HG02571 (cell line): Measurements from ENCODE around the gene KCNA1.

ENCODE experiments used
- ATAC-seq: cut with Tn5 transposase; IDR thresholded peaks from one replicate; pipeline ENCODE4 v1.9.1; 2021; ENCODE audit warnings: mild to moderate bottlenecking, moderate library complexity; ENCODE audit not compliant: unreplicated experiment

The KCNA1 gene

DNA sequence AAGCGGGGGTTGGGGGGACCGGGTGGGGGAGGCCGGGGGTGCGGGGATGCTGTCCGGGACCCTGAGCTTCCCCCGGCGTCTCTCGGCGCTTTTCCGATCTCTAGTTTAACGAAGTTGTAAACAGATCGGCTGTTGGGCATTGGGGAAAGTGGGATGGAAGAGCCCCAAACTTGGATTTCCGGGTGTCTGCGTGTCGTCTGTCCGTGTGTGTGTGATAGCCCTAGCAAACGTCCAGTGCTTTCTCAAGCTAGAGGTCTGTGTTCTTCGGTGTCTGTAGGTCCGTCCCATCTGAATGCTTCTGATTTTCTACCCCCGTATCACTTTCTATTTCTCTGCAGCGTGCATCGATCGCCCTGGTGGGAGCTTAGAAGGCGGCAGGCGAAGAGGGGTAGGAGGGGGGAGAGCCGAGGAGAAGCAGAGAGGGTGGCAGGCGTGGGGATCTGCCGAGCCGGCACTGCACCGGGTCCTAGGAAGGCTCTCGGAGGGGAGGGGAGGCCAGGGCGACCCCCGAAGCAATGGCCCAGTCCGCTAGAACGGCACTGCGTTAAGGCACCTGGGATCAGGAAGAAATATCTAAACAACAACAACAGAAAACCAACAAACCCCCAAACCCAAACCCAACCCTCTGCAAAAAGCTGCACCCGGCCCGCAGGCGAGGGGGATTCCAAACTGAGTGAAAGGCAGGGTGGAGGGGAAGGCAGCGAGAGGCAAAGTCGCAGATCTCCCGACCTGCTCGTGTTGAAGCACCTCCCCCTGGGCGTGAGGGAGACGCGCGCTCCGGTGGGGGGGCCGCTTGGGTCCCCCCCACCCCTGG lies 1.0 kb downstream of the KCNA1 start:
- no peak for ATAC-seq

DNA sequence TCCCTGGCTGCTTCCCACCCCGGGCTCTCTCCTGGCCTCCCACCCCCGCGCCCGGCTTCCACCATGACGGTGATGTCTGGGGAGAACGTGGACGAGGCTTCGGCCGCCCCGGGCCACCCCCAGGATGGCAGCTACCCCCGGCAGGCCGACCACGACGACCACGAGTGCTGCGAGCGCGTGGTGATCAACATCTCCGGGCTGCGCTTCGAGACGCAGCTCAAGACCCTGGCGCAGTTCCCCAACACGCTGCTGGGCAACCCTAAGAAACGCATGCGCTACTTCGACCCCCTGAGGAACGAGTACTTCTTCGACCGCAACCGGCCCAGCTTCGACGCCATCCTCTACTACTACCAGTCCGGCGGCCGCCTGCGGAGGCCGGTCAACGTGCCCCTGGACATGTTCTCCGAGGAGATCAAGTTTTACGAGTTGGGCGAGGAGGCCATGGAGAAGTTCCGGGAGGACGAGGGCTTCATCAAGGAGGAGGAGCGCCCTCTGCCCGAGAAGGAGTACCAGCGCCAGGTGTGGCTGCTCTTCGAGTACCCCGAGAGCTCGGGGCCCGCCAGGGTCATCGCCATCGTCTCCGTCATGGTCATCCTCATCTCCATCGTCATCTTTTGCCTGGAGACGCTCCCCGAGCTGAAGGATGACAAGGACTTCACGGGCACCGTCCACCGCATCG lies 1.8 kb downstream of the KCNA1 start:
- ATAC-seq = no peak

- no peak for ATAC-seq
These were observed 5.0 kb downstream of the KCNA1 start for GRCh38 chr12:4914720-4915119.

- ATAC-seq = no peak
These were observed 6.0 kb downstream of the KCNA1 start for GRCh38 chr12:4915752-4916151.

- no peak for ATAC-seq
These were observed 9.4 kb downstream of the KCNA1 start for GRCh38 chr12:4918950-4919660.

- no peak for ATAC-seq
These were observed 22.9 kb downstream of the KCNA1 start for GRCh38 chr12:4932576-4932975.

DNA sequence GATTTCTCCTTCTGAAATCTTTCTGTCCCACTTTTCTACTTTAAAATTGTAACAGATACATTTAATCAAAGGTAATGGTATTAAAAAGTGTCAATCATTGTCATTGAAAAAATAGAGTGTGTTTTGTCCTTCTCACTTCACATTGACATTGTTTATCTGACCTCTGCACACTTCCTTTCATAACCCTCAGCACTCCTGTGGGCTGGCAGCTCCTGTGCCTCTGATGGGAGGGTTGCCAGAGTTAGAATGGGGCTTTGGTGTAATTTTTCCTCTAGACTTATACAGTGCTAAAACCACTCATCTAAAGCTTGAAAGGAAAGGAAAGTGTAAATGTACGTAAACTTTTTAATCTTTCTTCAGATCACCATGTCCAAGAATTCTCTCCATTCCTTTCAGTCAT lies 23.7 kb downstream of the KCNA1 start:
- no peak for ATAC-seq

DNA sequence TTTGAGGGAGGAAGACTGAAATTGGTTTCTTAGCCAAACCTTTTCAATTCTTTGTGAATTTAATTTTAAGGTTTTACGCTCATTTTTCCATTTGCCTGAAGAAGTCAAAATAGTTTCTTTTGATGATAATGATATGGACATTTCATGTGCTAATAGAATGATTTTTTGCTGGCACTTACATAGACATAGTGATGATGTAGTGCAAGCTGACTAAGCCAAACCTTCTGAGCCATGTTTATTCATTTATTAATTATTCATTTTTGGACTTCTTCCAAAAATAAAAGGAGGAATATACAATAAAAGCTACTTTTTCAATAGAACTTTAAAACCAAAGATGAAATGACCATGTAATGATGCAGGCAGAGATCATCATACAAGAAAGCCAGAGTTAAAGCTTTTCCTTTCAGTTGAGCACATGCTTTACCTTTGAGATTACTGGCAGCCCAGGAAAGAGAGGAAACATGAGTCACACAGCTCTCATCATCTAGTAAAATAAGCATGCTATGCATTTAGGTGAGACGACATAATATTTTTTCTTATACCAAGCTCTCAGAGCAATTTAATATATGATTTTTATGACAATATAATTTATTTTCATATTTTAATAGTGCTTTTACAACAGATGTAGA lies 24.8 kb downstream of the KCNA1 start:
- ATAC-seq = no peak

DNA sequence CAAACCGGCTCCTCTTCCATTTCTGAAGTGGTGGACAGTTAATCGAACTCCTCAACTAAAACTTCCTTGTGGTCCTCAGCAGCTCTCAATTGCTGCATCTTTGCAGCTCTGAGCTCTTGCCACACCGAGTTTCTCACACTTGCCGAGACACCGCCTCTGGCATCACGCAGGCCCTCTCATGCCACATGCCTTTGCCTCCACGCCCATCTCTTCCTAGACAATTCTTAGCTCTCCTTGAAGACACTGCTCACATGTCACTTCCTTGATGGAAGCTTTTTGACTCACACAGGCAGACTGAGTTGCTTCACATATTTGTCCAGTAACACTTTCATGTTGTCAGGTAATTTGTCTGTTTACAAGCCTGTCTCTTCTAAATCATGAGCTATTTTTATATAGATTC lies 29.2 kb downstream of the KCNA1 start:
- ATAC-seq = no peak

DNA sequence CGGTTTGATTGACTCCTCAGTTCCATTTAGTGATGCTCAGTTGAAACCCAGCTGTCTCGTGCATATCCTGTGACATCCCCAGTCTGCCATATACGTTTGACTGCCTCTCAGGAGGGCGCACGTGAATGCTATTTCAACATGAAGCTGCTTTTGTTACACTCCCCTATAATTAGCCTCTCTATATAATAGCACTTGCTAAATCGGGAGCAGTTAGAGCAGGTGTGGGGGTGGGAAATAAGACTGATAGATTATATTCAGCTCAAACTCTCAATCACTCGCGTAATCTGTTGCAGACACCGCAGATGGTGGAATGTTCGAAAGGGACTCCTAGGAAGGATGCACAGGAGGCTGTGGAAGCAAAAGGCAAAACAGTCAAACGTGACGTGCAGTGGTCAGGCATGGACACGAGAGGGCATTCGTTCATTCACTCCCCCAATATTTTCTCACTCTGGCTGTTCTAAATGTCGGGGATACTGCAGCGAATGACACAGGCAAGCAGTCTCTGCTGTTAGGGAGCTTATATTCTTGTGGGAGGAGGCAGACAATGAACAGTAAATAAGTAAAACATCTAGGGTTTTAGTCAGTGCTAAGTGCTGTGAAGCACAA lies 29.8 kb downstream of the KCNA1 start:
- no peak for ATAC-seq

- ATAC-seq = no peak
These were observed 33.6 kb downstream of the KCNA1 start for GRCh38 chr12:4943067-4943937.

- ATAC-seq = no peak
These were observed 34.2 kb downstream of the KCNA1 start for GRCh38 chr12:4943938-4944284.

GRCh38 chr12:4947253-4947652 lies 37.5 kb downstream of the KCNA1 start:
- no peak for ATAC-seq

GRCh38 chr12:4951083-4951482 lies 41.4 kb downstream of the KCNA1 start:
- no peak for ATAC-seq

DNA sequence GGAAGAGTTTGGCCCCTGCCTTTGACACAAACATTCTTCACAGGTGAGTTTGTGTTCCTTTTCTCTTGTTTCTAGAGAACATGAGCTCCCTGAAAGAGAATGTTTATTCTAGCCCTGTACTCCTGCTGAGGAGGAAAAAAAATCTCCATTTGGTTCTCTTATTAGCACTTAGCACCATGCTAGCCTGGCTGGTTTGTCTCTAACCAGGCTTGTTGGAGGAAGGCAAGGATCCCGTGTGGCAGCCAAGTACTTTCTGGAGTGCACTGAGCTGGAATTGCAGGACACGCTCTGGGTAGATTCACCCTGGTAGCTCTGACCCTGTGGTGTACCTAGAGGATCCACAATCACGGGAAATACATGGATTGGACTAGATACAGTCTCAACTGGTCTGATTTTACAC lies 41.9 kb downstream of the KCNA1 start:
- ATAC-seq = no peak

DNA sequence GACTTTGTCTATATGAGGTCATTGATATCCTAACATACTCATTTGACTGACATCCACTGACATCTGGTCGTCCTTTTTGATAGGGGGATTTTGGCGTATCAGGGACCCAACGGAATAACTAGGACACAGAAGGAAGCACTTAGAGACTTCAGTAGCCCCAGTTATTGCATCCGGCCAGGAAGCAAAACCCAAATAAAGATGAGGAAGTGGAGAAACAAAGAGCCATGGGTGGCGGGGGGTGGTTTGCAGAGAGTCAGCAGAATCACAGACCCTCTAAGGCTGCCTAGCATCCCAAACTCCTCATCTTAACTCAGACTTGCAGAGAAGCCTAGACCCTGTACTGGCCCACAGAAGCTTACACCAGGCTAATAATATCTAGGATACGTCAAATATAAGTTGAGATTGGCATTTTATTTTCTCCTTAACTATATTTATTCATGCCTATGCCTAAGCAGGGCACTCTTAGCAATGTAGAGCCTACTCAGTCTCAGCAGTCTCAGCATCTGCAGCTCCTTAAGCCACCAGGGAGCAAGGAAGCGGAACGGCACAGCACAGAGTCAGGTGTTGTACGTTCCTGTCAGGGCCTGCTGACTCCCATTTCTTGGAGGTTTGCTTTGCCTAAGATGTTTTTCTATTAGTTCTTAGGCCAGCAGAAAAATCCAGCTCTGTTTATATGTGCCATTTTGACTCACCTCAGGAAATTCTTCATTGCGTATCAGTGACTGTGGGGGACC lies 45.1 kb downstream of the KCNA1 start:
- ATAC-seq = no peak

- ATAC-seq = no peak
These were observed 46.3 kb downstream of the KCNA1 start for GRCh38 chr12:4956054-4956453.

- ATAC-seq = no peak
These were observed 47.3 kb downstream of the KCNA1 start for GRCh38 chr12:4956968-4957367.

DNA sequence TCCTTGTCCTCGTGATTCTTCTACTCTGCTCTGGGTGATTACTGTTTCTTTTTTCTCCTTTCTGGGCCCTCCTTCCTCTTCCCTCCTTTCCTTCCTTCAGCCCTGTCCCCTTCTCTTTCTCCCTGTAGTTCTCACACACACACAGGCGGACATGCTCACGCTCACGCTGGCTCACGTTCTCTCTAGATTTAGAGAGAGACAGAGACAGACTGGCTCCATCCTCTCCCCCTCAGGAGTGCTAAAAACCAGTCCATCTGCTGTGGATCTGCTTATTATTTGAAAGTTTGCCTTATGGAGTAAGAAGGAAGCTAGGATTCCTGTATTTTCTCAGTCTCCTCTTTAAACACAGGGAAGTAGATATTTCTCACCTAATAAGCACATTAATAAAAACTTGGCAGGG lies 48.1 kb downstream of the KCNA1 start:
- ATAC-seq = no peak
